MCF 10A (cell line): ENCODE results near the gene HPCAL1. TPM values are rescaled to one million over a fixed set of nuclear protein-coding genes. Genes with fewer than 3 reads are reported as not detected.
A peak's percentile ranks its signal among the peaks of the same experiment; 100 is the strongest.

Source experiments
- BruUV-seq: library from RNA; stranded (reverse); fragments of 400-500 nt; replicated peaks from 2 replicates; lab custom pipeline; 2021; lab: Mats Ljungman, UMichigan
- CTCF ChIA-PET: fragments of 300-600 bp; sonication (Branson Sonifier 250); formaldehyde crosslinking; extraction: SDS; loops from one replicate; lab custom pipeline; 2021; ENCODE audit warnings: antibody characterized with exemption, inconsistent platforms; lab: Yijun Ruan, JAX
- POLR2A ChIA-PET: fragments of 300-600, 350-650 bp; sonication (Branson Sonifier 250); formaldehyde crosslinking; extraction: SDS; loops from one replicate; lab custom pipeline; 2020; ENCODE audit warnings: antibody characterized with exemption, inconsistent platforms; lab: Yijun Ruan, JAX
- DNase-seq: peaks from one replicate; pipeline ENCODE4 v3.0.0-alpha.2; 2018; ENCODE audit not compliant: unreplicated experiment
- H3K27ac Mint-ChIP-seq: one replicate; pipeline ENCODE4 v1.8.0; 2022; ENCODE audit warnings: mild to moderate bottlenecking, low read depth, mixed read lengths; ENCODE audit not compliant: unreplicated experiment
- H3K27me3 Mint-ChIP-seq: one replicate; pipeline ENCODE4 v1.8.0; 2022; ENCODE audit warnings: mixed read lengths; ENCODE audit not compliant: insufficient read depth, unreplicated experiment
- H3K36me3 Mint-ChIP-seq: one replicate; pipeline ENCODE4 v1.8.0; 2022; ENCODE audit warnings: mild to moderate bottlenecking, moderate library complexity, mixed read lengths; ENCODE audit not compliant: insufficient read depth, unreplicated experiment
- H3K4me1 Mint-ChIP-seq: one replicate; pipeline ENCODE4 v1.8.0; 2022; ENCODE audit warnings: mixed read lengths; ENCODE audit not compliant: insufficient read depth, unreplicated experiment
- H3K4me3 Mint-ChIP-seq: one replicate; pipeline ENCODE4 v1.8.0; 2022; ENCODE audit warnings: mild to moderate bottlenecking, moderate library complexity, mixed read lengths; ENCODE audit not compliant: unreplicated experiment
- H3K9me3 Mint-ChIP-seq: one replicate; pipeline ENCODE4 v1.8.0; 2022; ENCODE audit warnings: mixed read lengths; ENCODE audit not compliant: unreplicated experiment
- CTCF ChIP-seq: fragments of 200-600 bp; IDR thresholded peaks from one replicate; pipeline ENCODE4 v1.8.0; 2022; ENCODE audit warnings: antibody characterized with exemption, mild to moderate bottlenecking; ENCODE audit not compliant: unreplicated experiment
- intact Hi-C: fragments of 100-400 bp; cut with micrococcal nuclease; formaldehyde crosslinking; loops from 2 replicates; pipeline ENCODE4 v1.14.1; 2022
- total RNA-seq: library from RNA; stranded (reverse); gene quantifications from 2 replicates; pipeline ENCODE4 v1.2.3, GENCODE V29; 2022

HPCAL1 gene
- total RNA-seq, 1 experiment from 2014 or later = 144 TPM

GRCh38 chr2:10444463-10444862, 141.8 kb downstream of the HPCAL1 start:
- no peak for DNase-seq
- no peak overlapping the region for H3K4me3 Mint-ChIP-seq
- CTCF ChIA-PET = interaction anchor here (1.1 to 8.9 kb wide), 2 partner anchors 10 to 320 kb away, joined by 4 to 53 read pairs; no protein-coding TSS in a partner anchor
- no peak overlapping the region for H3K27ac Mint-ChIP-seq
- no peaks in the 10 kb centered on the region for H3K27me3 Mint-ChIP-seq
- intact Hi-C loops = no loop called here
- H3K36me3 Mint-ChIP-seq = peaks cover 57% of the 10 kb centered on the region
- no peak for TF ChIP-seq CTCF
- H3K4me1 Mint-ChIP-seq = no peaks in the 10 kb centered on the region
- no peaks in the 10 kb centered on the region for H3K9me3 Mint-ChIP-seq
- no TSS peak for BruUV-seq
- POLR2A ChIA-PET = interaction anchor here (0.6 kb wide), 1 partner anchor 164 kb away, joined by 5 read pairs; no protein-coding TSS in a partner anchor

DNA sequence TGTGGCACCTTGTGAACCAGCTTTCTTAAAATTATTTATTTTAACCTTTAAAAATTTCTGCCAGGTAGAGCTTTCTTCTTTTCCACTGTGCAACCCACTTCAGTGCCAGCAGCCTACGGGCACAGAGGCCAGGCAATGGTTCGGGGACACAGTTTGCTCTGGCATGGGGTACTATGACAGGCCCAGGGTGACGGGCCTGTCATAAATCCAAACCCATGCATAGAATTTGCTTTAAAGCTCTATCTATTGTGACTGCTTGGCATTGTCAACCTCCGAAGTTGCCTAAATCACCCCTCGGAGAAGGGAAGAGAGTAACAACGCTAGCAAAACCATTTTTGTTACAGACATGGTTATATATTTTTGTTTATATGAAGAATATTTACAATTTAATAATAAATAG, 143.9 kb downstream of the HPCAL1 start:
- peak overlapping the region; percentile 91 for H3K27ac Mint-ChIP-seq
- ChIA-PET CTCF (interaction anchor here (0.7 to 8.9 kb wide), 9 partner anchors 10 to 398 kb away, joined by 3 to 53 read pairs (median 4); no protein-coding TSS in a partner anchor), POLR2A (interaction anchor here (0.6 to 3.0 kb wide), 10 partner anchors 11 to 602 kb away, joined by 3 to 19 read pairs (median 3); no protein-coding TSS in a partner anchor)
- peaks cover under 1% of the 10 kb centered on the region for H3K4me1 Mint-ChIP-seq
- intact Hi-C loops = loop anchor here (2.0 kb wide), 1 partner anchor 212 kb away; no protein-coding TSS in a partner anchor
- no peaks in the 10 kb centered on the region for H3K9me3 Mint-ChIP-seq
- H3K36me3 Mint-ChIP-seq = peaks cover 37% of the 10 kb centered on the region
- no peak for TF ChIP-seq CTCF
- peak overlapping the region; percentile 93 for H3K4me3 Mint-ChIP-seq
- no TSS peak for BruUV-seq
- no peak for DNase-seq
- H3K27me3 Mint-ChIP-seq = no peaks in the 10 kb centered on the region

DNA sequence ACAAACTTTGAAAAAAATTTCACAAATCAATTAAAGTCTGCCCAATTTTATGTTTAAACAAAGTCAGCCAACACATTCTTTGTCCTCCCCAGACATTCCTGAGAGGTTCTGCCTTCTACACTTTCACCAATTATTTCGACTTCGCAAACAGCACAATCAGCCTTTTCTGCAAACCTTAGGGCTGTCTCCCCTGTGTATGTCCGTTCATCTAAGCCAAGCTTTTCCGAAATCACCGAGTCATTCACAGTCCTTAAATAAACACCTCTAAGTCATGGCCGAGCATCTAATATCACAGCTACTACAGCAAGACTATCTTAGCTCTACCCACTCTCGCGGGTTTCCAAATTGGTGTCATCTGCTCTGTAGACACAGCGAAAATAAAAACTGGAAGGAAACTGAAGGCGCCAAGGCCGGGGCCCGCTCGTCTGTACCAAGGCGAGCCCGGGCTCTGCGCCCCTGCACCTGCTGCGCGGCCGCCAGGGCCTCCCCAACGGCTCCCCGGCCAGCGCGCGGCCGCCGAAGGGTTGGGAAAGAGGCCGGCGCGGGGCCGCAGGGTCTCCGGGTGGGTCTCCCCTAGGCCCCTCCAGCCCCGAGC, 144.7 kb downstream of the HPCAL1 start:
- peak overlapping the region; percentile 93 for H3K4me3 Mint-ChIP-seq
- H3K27ac Mint-ChIP-seq = peak overlapping the region; percentile 91
- intact Hi-C loops = loop anchor here (2.0 kb wide), 1 partner anchor 211 kb away; no protein-coding TSS in a partner anchor
- H3K36me3 Mint-ChIP-seq = peaks cover 29% of the 10 kb centered on the region
- H3K9me3 Mint-ChIP-seq = no peaks in the 10 kb centered on the region
- ChIA-PET CTCF (interaction anchor here (0.9 to 8.9 kb wide), 10 partner anchors 11 to 375 kb away, joined by 3 to 53 read pairs (median 4); no protein-coding TSS in a partner anchor), POLR2A (interaction anchor here (0.5 to 3.0 kb wide), 15 partner anchors 8 to 1045 kb away, joined by 3 to 19 read pairs (median 3); partner anchors contain the start of gene NOL10)
- peak; percentile 49 for DNase-seq
- H3K27me3 Mint-ChIP-seq = no peaks in the 10 kb centered on the region
- no peak for TF ChIP-seq CTCF
- H3K4me1 Mint-ChIP-seq = peaks cover 8% of the 10 kb centered on the region
- TSS peak; percentile 69 for BruUV-seq
